CD4-positive, alpha-beta T cell treated with Interleukin-17A for 1 hour (primary cell): ENCODE data around the gene DAZL.
A peak's percentile ranks its signal among the peaks of the same experiment; 100 is the strongest.
"Not testable (repeated sequence)": the region's sequence is repeated elsewhere in the genome, so short reads cannot be mapped to it uniquely, and the experiment has no call there.

Experiments
- DNase-seq: peaks from one replicate; pipeline ENCODE4 v3.0.0-alpha.2; 2020

DAZL gene, protein sequence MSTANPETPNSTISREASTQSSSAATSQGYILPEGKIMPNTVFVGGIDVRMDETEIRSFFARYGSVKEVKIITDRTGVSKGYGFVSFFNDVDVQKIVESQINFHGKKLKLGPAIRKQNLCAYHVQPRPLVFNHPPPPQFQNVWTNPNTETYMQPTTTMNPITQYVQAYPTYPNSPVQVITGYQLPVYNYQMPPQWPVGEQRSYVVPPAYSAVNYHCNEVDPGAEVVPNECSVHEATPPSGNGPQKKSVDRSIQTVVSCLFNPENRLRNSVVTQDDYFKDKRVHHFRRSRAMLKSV

DNA sequence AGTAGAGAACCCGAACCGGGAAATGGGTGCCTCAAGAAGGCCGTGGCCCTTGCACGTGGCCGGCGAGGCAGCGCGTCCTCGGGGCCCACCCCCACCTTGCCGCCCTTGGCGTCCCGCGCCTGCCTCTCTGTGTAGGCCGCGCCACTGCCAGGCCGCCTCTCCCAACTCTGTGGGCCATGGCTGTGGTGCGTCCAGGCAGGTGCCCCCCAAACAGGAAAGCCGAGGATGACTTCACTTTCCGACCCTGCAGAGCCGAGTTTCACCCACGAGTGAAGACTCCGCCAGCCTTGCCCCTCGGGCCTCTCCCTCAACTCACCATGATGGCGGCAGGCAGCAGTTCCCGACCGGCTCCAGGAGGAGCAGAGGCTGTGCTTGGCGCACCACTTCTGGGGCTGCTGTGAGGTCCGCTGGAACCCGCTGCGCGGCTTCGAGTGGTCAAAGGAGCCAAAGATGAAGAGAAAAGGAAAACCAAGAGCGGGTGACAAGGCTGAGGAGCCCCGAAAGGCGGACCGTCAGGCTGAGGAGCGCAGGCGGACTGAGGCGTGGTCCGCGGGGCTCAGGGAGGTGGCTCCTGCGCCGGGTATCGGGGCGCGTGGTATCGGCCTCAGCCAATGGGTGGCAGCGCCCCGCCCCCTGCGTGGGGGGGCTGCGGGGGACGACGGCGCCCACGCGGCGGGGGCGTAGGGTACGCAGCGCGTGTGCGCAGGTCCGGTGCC is at the start of gene DAZL:
TSS of gene DAZL (minus strand) at position 537 of the 716 bp plus-strand sequence. CDS start at position 319, 218 bp downstream.
- no peak for DNase-seq

DNA sequence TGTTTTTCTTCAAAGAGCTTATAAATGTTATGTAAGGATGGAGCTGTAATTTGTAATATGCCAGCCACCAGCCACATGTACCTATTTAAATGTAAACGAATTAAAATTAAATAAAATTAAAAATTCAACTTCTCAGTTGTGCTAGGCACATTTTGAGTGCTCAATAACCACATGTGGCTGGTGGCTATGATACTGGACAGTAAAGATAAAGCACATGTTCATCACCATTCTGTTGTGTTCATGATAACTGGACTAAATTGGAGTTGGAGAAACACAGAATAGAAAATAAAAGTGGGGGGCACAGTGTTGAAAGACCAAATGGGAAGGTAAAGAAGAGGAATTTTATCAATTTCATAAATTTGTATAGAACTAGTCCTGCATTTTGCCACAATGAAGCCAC is 49.8 kb upstream of the DAZL start:
- no peak for DNase-seq

DNA sequence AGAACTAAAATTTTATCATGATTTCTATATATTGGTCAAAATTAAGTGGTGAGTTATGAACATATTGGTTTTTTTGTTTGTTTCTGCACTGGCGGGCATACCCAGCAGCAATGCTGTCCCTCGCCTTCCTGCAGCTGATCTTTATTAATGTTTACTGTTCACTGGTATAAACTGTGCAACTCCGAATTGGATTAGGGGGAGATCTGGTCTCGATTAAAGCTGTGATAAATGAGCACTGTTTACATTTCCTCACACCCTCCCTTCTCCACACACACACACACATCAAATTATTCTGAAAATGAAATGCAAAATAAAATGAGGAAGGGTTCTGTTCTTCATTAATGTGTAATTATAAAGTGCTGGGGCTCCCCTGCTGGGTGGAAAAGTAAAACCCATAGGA is 48.5 kb upstream of the DAZL start:
- DNase-seq, result no peak

DNA sequence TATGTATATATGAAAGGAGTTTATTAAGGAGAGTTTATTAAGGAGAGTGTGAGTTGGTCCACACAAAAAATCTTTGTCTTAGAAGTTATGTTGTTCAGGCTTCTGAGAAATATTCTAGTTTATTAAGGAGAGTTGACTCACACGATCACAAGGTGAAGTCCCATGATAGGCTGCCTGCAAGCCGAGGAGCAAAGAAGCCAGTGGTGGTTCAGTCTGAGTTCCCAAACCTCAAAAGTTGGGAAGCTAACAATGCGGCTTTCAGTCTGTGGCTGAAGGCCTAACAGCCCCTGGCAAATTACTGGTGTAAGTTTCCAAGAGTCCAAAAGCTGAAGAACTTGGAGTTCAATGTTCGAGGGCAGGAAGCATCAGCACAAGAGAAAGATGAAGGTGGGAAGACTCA is 42.4 kb upstream of the DAZL start:
- no peak for DNase-seq

DNA sequence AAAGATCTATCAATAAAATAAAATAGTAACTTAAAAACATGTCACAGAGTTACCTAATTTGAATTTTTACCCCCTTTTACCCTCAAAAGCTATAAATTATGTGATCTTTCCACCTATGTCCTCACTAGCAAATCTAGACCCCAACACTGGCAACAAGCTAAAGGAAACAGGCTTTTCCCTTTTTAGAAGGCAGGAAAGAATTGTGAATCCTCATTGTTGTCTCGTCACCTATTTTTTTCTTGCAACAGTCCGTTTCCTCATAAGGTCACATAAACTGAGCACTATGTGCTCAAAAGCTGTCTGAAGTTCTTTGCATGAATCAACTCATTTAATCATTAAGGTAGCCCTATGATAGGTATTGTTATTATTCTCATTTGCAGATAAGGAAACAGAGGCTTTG is 34.6 kb upstream of the DAZL start:
- DNase-seq, result no peak

DNA sequence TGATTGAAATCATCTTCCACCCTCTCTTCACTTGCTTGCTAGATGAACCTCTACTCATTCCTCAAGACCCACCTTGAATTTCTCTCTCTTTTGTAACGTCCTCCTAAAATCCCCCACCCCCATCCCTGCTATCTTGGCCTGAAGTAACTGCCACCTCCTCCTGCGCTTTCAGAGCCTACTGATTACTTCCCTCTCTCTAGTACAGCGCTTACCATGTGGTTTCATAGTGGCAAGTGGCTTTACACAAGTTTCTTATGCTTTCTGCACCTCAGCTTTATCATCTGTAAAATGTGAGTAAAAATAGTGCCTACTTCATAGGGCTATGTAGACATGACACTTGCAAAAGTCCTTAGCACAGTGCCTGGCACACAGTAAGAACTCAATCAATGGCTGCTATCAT is 28.7 kb upstream of the DAZL start:
- no peak for DNase-seq

DNA sequence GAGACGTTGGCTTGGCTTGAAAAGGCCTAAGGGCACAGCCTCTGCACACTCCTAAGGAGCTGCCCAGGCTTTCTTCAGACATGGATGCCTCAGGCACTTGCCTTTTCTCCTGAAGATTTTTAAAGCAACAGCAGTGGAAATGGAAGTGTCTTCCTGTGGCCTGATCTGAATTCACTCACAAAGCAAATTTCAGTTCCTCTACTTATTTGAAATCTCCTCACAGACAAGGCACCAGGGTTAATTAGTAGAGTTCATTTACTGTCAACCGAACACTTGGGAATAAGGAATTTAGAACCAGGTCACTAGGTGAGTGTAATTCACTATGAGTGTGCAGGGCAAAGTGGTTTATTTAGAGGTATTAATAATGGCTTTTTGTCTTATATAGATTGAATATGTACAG is 27.2 kb upstream of the DAZL start:
- DNase-seq, result no peak

DNA sequence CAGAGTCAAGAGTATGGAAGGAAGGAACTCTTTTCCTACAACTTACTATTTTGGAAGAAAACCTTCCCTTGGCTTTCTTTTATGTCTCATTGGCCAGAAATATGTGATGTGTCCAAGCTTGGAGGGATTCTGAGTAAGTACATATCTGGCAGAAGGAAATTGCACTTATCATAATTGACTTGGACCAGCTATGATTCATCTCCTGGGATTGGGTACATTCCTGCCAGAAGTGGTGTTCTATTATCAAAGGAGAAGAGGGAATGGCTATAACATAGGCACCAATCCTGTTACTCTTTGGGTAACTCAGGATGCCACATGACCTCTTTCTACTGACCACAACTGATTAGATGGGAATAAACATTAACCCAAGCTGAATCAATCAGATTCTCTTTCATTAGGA is 13.5 kb upstream of the DAZL start:
- no peak for DNase-seq

DNA sequence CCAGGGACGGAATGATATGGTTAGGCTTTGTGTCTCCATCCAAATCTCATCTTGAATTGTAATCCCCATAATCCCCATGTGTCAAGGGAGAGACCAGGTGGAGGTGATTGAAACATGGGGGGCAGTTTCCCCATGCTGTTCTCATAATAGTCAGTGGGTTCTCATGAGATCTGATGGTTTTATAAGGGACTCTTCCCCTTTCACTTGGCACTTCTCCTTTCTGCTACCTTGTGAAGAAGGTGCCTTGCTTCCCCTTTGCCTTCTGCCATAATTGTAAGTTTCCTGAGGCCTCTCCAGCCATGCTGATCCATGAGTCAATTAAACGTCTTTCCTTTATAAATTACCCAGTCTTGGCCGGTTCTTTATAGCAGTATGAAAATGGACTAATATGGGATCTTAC is 11.9 kb upstream of the DAZL start:
- DNase-seq, result not testable (repeated sequence)

DNA sequence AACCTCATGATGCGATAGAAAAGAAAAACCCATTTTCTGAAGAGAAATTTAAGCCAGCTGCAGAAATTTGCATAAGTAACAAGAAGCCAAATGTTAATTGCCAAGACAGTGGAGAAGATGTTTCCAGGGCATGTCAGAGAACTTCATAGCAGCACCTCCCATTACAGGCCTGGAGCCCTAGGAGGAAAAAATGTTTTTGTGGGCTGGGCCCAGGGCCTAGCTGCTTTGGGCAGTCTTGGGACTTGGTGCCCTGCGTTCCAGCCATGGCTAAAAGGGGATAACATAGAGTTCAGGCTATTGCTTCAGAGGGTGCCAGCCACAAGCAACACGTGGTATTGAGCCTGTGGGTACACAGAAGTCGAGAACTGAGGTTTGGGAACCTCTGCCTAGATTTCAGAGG is 10.9 kb upstream of the DAZL start:
- DNase-seq, result no peak

DNA sequence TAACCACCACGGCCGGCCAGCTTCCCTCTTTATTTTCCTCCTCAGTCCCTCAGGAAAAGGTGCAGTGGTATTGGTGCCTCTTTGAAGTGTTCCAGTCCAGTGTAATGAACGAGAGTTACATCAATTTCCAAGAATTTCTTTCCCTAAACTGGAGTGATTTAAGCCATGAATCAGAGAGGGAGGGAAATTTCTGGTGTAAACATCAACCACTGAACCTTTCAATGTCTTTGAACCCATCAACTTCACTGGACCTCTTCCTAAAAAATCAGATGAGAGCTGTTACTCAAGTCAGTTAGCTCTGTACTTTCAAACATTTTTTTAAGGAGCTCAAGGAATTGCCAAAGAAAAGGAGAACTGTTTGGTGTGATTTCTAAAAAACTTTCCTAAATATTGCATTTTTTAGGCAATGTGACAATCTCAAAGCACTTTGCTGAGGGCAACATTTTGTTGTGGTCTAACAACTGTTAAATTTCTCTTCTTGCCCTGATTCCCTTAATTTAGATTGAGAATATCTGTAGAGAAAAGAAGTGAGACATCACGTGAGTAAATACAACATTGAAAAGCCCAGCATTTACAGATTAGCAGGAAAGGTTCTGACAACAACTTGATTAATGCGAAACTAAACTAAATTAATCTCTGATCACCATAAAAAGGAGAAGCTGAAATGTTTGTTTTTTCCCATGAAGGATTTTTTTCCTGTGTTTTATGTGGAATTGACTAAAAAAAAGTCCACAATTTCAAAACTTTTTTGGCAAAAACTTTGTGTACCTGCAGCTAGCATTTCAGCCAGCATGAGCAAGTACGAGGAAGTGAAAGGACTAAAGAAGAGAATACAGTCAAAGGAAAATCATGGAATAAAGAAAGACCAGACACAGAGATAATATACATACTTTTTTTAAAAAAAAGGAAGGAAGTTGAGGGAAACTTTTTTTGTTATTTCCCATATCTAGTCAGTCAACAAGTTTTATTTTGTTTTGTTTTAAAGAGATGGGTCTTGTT is 9.1 kb upstream of the DAZL start:
- no peak for DNase-seq

DNA sequence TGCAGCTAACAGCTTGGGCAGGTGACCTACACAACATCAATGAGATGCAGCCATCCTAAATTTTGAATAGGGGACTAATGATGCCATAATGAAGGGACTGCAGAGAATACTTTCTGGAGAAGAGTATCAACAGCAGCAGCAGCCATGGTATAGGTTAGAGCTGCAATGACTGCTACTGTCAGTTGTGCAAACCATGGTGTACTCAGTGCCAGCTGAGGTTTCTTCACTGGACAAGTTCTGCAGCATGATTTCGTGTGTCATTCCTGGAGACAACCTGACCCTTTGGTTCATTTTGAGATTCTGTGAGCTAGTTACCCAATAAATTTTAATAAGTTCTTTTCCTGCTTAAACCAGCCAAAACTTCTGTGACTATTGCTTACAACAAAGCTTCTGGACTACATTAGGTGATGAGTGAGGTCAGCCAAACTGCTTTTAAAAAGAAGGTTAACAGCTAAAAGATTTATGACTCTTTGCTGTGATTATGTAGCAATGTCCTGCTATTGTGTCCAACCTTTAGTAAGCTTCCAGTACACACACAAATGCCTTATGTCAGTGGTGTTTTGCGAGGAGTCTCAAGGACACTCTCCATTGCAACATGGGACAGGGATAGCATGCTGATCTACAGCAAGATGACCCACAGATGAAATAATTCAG is 4.8 kb upstream of the DAZL start:
- no peak for DNase-seq

DNA sequence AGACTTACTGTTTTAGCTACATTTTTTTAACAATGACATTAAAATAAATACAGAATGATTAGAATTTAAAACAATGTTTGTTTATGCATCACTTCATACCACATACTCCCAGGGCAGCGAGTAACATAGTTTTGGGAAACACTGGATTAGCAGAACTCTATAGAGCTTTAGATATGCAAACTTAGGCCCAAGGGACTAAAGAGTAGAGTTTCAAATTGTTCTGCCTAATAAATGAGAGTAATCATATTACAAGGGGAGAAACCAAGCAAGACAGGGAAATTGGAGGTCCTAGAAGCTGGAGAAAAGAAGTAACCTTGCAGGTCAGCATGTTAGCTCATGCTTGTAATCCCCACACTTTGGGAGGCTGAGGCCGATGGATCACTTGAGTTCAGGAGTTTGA is 3.6 kb upstream of the DAZL start:
- no peak for DNase-seq

DNA sequence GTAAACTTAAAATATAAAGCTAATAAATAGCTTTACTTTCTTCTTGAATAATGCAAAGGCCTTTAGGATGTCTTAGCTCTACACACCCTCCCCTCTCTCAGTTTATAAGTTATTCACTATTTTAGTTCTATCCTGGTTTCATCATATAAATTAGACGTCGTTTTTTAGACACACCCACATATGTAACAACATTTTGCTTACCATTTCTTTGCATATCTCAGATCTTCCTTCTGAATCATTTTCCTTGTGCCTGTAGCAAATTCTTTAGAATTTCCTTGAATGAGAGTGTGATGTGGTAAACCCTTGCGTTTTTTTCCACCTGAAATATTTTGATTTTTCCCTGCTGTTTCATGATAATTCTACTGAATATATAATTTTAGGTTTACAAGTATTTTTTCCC is 2.5 kb upstream of the DAZL start:
- DNase-seq, result no peak

DNA sequence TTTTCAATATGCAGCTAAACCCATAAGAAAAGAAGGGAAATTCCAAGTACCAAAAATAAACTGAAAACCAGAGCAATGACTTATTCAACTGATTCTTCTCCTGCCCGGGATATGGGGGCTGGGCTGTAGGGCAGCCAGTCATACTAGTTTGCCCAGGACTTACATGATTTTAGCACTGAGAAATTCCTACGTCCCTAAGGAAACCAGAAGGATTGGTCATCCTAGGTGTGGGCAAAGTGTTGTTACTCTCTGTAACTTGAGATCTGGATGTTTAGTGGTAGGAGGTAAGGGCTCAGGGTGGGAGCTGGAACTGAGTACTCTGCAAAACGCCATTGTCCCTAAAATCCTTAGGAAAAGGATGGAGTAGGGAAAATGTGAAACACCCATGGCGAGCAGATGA is 1.2 kb upstream of the DAZL start:
- no peak for DNase-seq

DNA sequence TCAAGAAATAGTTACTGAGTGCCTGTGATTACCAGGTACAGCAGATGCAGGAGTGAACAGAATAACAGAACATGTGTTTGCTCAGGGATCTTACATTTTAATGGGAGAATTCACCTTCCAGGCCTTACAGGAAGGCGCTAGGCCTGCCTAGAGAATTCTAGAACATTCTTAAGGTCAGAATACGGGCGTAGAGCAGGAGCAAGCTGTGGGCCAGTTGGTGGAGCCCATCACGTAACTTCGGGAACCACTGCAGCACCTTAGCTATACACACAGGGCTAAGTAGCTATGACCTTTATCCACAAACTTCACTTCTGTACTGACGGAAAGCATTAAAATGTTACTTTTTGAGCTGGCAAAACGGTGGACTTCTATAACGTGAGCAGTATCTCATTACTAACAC is 743 bp upstream of the DAZL start:
- DNase-seq, result no peak

DNA sequence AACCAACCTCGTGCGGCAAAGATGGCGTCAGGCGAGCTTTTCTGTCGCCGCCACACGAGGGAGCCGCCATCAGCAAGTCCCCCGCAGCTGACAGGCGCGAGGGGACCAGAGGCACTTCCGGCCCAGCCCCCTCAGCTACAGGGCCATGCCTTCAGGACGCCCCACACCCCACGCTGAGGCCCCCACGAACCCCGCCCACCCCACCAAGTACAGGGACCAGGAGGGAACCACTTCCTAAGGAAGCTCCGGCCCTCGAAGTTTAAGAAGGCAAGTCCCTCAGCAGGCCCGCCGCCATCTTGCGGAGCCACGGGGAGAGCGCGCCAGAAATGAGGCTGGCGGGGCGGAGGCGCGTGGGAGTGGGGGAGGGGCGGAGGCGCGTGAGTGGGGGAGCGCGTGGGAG is 790 bp downstream of the DAZL start:
- DNase-seq, result no peak

DNA sequence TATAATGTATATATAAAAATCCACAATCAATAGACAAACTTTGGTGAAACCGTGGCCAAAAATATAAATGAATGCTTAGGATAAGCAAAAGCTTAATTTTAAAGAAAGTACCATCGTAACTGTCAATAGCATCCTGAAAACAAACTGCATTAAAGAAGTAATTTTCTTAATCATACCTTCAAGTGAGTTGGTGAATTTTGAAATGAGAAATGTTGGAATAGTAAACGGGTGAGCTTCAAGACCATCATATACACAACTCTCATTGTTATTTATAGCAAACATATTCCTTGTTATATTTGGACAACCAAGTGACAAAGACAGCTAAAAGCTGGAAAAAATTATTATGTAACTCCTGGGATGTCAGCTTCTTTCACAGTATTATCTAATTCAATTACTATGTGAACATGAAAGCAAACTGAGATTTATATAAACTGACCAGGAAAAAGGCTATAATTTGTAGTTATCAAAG is 3.7 kb downstream of the DAZL start:
- no peak for DNase-seq

DNA sequence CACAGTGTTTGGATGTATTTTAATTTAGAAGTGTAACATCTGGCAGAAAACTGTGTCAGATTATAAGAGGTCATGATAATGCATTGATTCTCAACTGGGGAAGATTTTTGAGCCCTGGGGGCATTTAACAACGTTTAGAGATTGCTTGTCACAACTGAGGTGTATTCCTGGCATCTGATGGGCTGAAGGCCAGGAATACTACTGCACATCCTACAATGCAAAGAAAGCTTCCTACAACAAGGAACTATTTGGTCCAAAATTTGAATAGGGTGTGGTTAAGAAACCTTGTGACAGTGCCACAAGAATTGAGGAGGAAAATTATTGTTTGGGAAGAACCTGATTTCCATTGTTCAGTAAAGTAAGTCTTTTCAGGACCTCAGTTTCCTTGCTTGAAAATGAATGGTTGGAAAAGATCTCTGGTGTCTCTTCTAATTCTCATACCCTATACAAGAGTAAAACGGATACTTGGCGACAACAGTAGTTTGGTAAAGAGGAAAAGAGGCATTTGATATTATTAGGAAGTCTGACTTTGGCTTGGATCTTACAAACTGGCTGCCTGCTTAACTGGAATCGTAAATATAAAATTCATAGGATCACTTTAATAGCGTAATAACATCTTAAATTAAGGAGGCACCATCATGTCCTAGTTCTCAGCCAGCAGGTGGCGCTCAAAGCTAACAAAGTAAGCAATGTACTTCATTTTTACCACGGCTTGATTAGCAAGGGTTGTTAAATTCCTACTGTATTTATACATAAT is 4.3 kb downstream of the DAZL start:
- DNase-seq, result peak; percentile 81

DNA sequence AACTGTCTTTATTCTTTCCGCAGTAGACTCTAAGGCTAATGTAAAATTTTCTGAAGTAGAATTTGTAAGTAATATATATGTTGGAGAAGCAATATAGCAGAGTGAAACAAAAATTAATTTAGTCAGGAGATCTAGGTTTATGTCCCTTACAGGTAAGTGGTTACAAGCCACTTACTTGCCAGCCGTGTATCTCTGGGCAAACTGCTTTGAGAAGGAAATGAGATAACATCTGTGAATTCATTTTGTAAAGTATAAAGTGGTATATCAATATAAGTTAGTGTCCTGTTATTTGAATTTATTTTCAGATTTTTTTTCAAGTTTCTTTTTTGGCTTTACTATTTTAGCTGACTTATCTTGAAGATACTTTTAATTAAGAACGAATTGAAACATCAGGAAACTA is 5.5 kb downstream of the DAZL start:
- no peak for DNase-seq

DNA sequence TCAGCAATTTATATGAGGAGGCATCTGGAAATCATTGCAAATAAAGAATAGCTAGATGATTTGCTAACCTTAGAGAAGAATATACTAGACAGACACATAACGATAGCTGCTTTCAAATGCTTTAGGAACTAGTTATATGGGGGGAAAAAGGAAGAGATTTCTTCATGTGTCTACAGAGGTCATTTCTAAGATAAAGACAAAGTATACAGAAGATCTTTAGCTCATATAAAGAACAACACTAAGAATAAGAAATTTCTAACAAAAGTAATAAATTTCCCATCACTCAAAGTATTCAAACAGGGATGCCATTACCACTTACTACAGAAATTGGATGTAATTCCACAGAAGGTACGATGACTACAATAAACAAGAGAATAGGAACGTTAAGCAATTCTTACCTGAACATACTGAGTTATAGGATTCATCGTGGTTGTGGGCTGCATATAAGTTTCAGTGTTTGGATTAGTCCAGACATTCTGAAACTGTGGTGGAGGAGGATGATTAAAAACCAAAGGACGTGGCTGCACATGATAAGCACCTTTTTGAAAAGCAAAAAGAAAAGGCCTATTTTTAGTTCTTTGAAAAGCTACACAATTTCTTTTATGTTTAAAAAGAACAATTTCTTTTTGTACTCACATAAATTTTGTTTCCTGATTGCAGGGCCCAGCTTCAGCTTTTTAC is 8.7 kb downstream of the DAZL start:
- no peak for DNase-seq

DNA sequence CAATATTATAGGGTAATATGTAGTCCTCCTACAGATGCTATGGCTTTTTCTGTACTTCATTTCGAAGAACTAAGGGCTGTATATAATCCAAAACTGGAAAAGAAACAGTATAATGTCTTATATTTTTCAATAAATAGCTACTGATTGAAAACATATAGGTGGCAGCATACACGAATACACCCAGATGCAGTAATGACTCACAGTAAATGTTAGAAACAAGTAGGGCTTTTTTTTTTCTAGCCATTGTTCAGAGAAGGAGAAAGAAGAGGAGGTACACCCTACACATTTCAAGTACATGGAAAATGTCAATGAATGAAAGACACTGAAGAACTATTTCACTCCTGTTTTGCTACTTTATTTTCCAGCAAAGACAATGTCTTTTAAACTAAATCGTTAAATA is 9.4 kb downstream of the DAZL start:
- DNase-seq, result no peak
